H9 (cell line): ENCODE results near the gene IL1RAPL2. TPM values are rescaled to one million over a fixed set of nuclear protein-coding genes. Genes with fewer than 3 reads are reported as not detected.

ENCODE experiments used
- DNase-seq: peaks from one replicate; pipeline ENCODE4 v3.0.0-alpha.2; 2017
- H2AFZ ChIP-seq: one replicate; pipeline ENCODE4 v1.6.1; 2013; ENCODE audit warnings: mild to moderate bottlenecking, low read length, control low read depth, moderate library complexity
- H2AK5ac ChIP-seq: 2 replicates; pipeline ENCODE4 v1.6.1; 2013; ENCODE audit warnings: low read length, control low read depth, mixed read lengths; ENCODE audit not compliant: insufficient read length
- H2BK120ac ChIP-seq: one replicate; pipeline ENCODE4 v1.6.1; 2013; ENCODE audit warnings: low read depth, mild to moderate bottlenecking, low read length, control low read depth, inconsistent platforms; ENCODE audit not compliant: poor library complexity, severe bottlenecking
- H2BK12ac ChIP-seq: 2 replicates; pipeline ENCODE4 v1.6.1; 2013; ENCODE audit warnings: low read length, control low read depth, mixed read lengths, low read depth; ENCODE audit not compliant: insufficient read length
- H2BK15ac ChIP-seq: 2 replicates; pipeline ENCODE4 v1.6.1; 2013; ENCODE audit warnings: low read depth, low read length, control low read depth
- H2BK20ac ChIP-seq: one replicate; pipeline ENCODE4 v1.6.1; 2013; ENCODE audit warnings: low read depth, mild to moderate bottlenecking, low read length, control low read depth, inconsistent platforms; ENCODE audit not compliant: poor library complexity, severe bottlenecking
- H2BK5ac ChIP-seq: 2 replicates; pipeline ENCODE4 v1.6.1; 2013; ENCODE audit warnings: low read length, control low read depth, mixed read lengths; ENCODE audit not compliant: insufficient read length
- H3K14ac ChIP-seq: 2 replicates; pipeline ENCODE4 v1.6.1; 2013; ENCODE audit warnings: low read length, control low read depth; ENCODE audit not compliant: insufficient read depth
- H3K18ac ChIP-seq: 2 replicates; pipeline ENCODE4 v1.6.1; 2013; ENCODE audit warnings: low read depth, mild to moderate bottlenecking, mixed read lengths, low read length, control low read depth; ENCODE audit not compliant: insufficient read length
- H3K23ac ChIP-seq: 2 replicates; pipeline ENCODE4 v1.6.1; 2013; ENCODE audit warnings: low read length, control low read depth, mixed read lengths, low read depth; ENCODE audit not compliant: insufficient read length
- H3K23me2 ChIP-seq: 2 replicates; pipeline ENCODE4 v1.6.1; 2013; ENCODE audit warnings: low read depth, mild to moderate bottlenecking, mixed read lengths, low read length, control low read depth; ENCODE audit not compliant: insufficient read length, poor library complexity, severe bottlenecking
- H3K27ac ChIP-seq: 2 replicates; pipeline ENCODE4 v1.5.1; 2013; ENCODE audit warnings: low read length, control low read depth, mixed read lengths, low read depth; ENCODE audit not compliant: insufficient read length
- H3K27me3 ChIP-seq: 2 replicates; pipeline ENCODE4 v1.6.1; 2013; ENCODE audit warnings: low read length, control low read depth, inconsistent platforms; ENCODE audit not compliant: insufficient read depth
- H3K4ac ChIP-seq: 2 replicates; pipeline ENCODE4 v1.6.1; 2013; ENCODE audit warnings: low read depth, mild to moderate bottlenecking, control low read depth, inconsistent platforms, low read length, moderate library complexity
- H3K4me1 ChIP-seq: 2 replicates; pipeline ENCODE4 v1.6.1; 2013; ENCODE audit warnings: low read length, control low read depth, inconsistent platforms; ENCODE audit not compliant: insufficient read depth
- H3K4me2 ChIP-seq: 2 replicates; pipeline ENCODE4 v1.6.1; 2013; ENCODE audit warnings: low read length, control low read depth, mixed read lengths; ENCODE audit not compliant: insufficient read length, insufficient read depth
- H3K56ac ChIP-seq: 2 replicates; pipeline ENCODE4 v1.6.1; 2013; ENCODE audit warnings: low read depth, mild to moderate bottlenecking, mixed read lengths, low read length, control low read depth; ENCODE audit not compliant: insufficient read length
- H3K79me1 ChIP-seq: 2 replicates; pipeline ENCODE4 v1.6.1; 2013; ENCODE audit warnings: low read depth, mild to moderate bottlenecking, moderate library complexity, low read length, control low read depth, inconsistent platforms; ENCODE audit not compliant: insufficient read depth, poor library complexity, severe bottlenecking
- H3K79me2 ChIP-seq: 2 replicates; pipeline ENCODE4 v1.6.1; 2013; ENCODE audit warnings: low read length, control low read depth, inconsistent platforms; ENCODE audit not compliant: insufficient read depth
- H3K9ac ChIP-seq: 2 replicates; pipeline ENCODE4 v1.6.1; 2013; ENCODE audit warnings: low read length, control low read depth, mixed read lengths; ENCODE audit not compliant: insufficient read length; ENCODE audit errors: extremely low read depth
- H3K9me3 ChIP-seq: one replicate; pipeline ENCODE4 v1.6.1; 2013; ENCODE audit warnings: low read depth, low read length, inconsistent platforms; ENCODE audit not compliant: control insufficient read depth
- H3T11ph ChIP-seq: one replicate; pipeline ENCODE4 v1.6.1; 2013; ENCODE audit warnings: mild to moderate bottlenecking, low read length, control low read depth, inconsistent platforms
- H4K20me1 ChIP-seq: one replicate; pipeline ENCODE4 v1.6.1; 2013; ENCODE audit not compliant: control insufficient read depth, insufficient read length, insufficient read depth
- H4K5ac ChIP-seq: 2 replicates; pipeline ENCODE4 v1.6.1; 2013; ENCODE audit warnings: low read depth, mild to moderate bottlenecking, mixed read lengths, low read length, control low read depth; ENCODE audit not compliant: insufficient read length
- H4K8ac ChIP-seq: replicated peaks from 2 replicates; pipeline ENCODE4 v1.6.1; 2013; ENCODE audit warnings: low read length, control low read depth, mixed read lengths, low read depth; ENCODE audit not compliant: insufficient read length
- H4K91ac ChIP-seq: 2 replicates; pipeline ENCODE4 v1.6.1; 2013; ENCODE audit warnings: low read depth, mild to moderate bottlenecking, moderate library complexity, mixed read lengths, low read length, control low read depth; ENCODE audit not compliant: insufficient read length
- H3K27ac Mint-ChIP-seq, 3 experiments: 2 replicates in 2 of 3; 3 replicates in 1 of 3; pipeline ENCODE4 v1.8.0; 2020 to 2021; ENCODE audit warnings: mixed read lengths in 3 of 3, mild to moderate bottlenecking in 1 of 3, moderate library complexity in 1 of 3
- H3K27me3 Mint-ChIP-seq: 2 replicates; pipeline ENCODE4 v1.8.0; 2021; ENCODE audit warnings: low read depth, mild to moderate bottlenecking, moderate library complexity, mixed read lengths
- H3K36me3 Mint-ChIP-seq, 3 experiments: 2 replicates in 2 of 3; 3 replicates in 1 of 3; pipeline ENCODE4 v1.8.0; 2020 to 2021; ENCODE audit warnings: low read depth in 3 of 3, mixed read lengths in 3 of 3; ENCODE audit not compliant: insufficient read depth in 1 of 3
- H3K4me1 Mint-ChIP-seq, 2 experiments: 2 replicates each; pipeline ENCODE4 v1.8.0; 2020; ENCODE audit warnings: mixed read lengths in 2 of 2
- H3K4me3 Mint-ChIP-seq, 2 experiments: 2 replicates in 1 of 2; 3 replicates in 1 of 2; pipeline ENCODE4 v1.8.0; 2020 to 2021; ENCODE audit warnings: mild to moderate bottlenecking in 2 of 2, mixed read lengths in 2 of 2, moderate library complexity in 1 of 2
- H3K9me3 Mint-ChIP-seq, 2 experiments: 2 replicates in 1 of 2; 3 replicates in 1 of 2; pipeline ENCODE4 v1.8.0; 2020; ENCODE audit warnings: mild to moderate bottlenecking in 2 of 2, mixed read lengths in 2 of 2, moderate library complexity in 1 of 2
- CTCF ChIP-seq: fragments of 200-600 bp; sonication (generic); conservative IDR thresholded peaks from 3 replicates; pipeline ENCODE4 v1.8.0; 2021; ENCODE audit warnings: antibody characterized with exemption, mild to moderate bottlenecking
- total RNA-seq: library from RNA; stranded (reverse); gene quantifications from 2 replicates; pipeline ENCODE4 v1.2.1, GENCODE V29; 2021

Gene IL1RAPL2
- total RNA-seq, 1 experiment from 2014 or later = not detected

DNA sequence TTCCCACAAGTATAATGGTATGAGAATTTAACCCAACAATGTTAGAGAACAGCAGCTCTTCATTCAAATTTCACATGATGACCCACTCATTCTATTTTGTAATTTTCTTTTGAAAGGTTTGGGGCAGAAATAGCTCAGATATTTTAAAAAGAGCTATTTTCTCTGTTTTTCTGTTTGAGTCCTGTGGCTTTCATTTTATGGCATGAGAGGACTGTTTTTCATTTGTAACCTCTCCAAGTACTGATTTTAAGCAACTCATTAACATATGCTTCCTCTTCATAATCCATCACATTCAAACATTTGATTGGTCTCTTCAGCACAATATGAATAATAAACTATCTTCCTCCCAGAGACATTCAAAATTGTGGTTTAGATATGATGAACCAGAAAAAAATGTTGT lies 783.5 kb downstream of the IL1RAPL2 start:
- Histone ChIP-seq H2BK15ac (no peak overlapping the region), H3K23me2 (no peaks in the 10 kb centered on the region), H2AK5ac (no peak overlapping the region), H3K14ac (no peak overlapping the region), H3K4me1 (no peaks in the 10 kb centered on the region), H3K27me3 (no peaks in the 10 kb centered on the region), H4K20me1 (no peaks in the 10 kb centered on the region), H2BK5ac (no peak overlapping the region), H3K9me3 (no peaks in the 10 kb centered on the region), H2BK12ac (no peak overlapping the region), H3K9ac (no peak overlapping the region), H4K91ac (no peak overlapping the region), H2AFZ (no peak overlapping the region), H3K18ac (no peak overlapping the region), H3T11ph (no peak overlapping the region), H3K23ac (no peak overlapping the region), H2BK120ac (no peak overlapping the region), H3K4me2 (no peak overlapping the region), H3K4ac (no peak overlapping the region), H3K56ac (no peak overlapping the region), H4K5ac (no peak overlapping the region), H3K79me1 (no peaks in the 10 kb centered on the region), H3K79me2 (no peaks in the 10 kb centered on the region), H2BK20ac (no peak overlapping the region), H3K27ac (no peak overlapping the region), H4K8ac (no peak overlapping the region)
- H3K9me3 Mint-ChIP-seq = peaks cover 20 to 35% of the 10 kb centered on the region in 2 experiments
- H3K4me3 Mint-ChIP-seq = no peak overlapping the region
- no peak overlapping the region for H3K27ac Mint-ChIP-seq
- H3K36me3 Mint-ChIP-seq = peaks cover 0 to 11% (median 4%) of the 10 kb centered on the region in 3 experiments; a peak in 6 of 7 replicates
- H3K4me1 Mint-ChIP-seq = no peaks in the 10 kb centered on the region
- no peak for TF ChIP-seq CTCF
- DNase-seq = no peak
- no peaks in the 10 kb centered on the region for H3K27me3 Mint-ChIP-seq
